Measurements from ENCODE around the gene TMEM184A. TPM values are rescaled to one million over a fixed set of nuclear protein-coding genes. Genes with fewer than 3 reads are reported as not detected.

The TMEM184A gene
- total and polyA plus RNA-seq, 2 of the 8 experiments (the other 6 are each of a cell fraction or from before 2014, with no cell fraction given): 1.8 to 2.1 TPM

GRCh38 chr7:1550005-1550845, 5.8 kb downstream of the TMEM184A start (continued):
- TF ChIP-seq CBX8 (IDR thresholded peaks at IDR 0.05; ENCODE audit: borderline replicate concordance, low read depth, low read length): no peak
